Stomach (tissue), 4 donors: ENCODE measurements around the gene NTN3.

ENCODE experiments used
- EP300 ChIP-seq: sonication (generic); formaldehyde crosslinking; IDR thresholded peaks from one replicate; pipeline ENCODE4 v1.6.1; 2017; ENCODE audit warnings: antibody characterized with exemption
- POLR2A ChIP-seq, 4 donors: fragments of 450-650 bp; IDR thresholded peaks; one replicate each; pipeline ENCODE4 v1.6.1; 2016; ENCODE audit warnings: antibody characterized with exemption in 4 of 4, control low read depth in 2 of 4, mild to moderate bottlenecking in 1 of 4, moderate library complexity in 1 of 4
- POLR2AphosphoS5 ChIP-seq, 3 donors: sonication (generic); formaldehyde crosslinking; IDR thresholded peaks; one replicate each; pipeline ENCODE4 v1.6.1; 2016; ENCODE audit warnings: antibody characterized with exemption in 3 of 3
- TF ChIP-seq, protein P1 (sequence below), 7 experiments: fragments of 450-650 bp in 4 of 7; fragments of 200-600 bp in 3 of 7; sonication (generic) in 3 of 7; IDR thresholded peaks; one replicate each; pipeline ENCODE4 v1.5.1; 2016 to 2019; ENCODE audit warnings: antibody characterized with exemption in 7 of 7, control low read depth in 2 of 7, mild to moderate bottlenecking in 1 of 7

DNA sequence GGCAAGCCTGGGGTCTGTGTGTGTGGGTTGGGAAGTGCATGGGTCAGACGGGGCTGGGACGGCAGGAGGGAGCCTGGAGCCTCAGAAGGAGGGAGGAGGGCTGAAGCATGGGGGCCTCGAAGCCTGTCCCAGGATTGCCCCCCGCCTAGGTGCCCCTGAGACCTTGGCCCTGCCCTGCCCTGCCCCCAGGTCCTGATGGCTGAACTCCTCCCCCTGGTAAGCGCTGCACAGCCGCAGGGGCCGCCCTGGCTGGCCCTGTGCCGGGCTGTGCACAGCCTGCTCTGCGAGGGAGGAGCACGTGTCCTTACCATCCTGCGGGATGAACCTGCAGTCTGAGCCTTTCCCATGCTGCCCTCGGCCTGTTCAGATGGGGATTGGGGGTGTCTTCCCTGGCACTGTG is 6.8 kb upstream of the NTN3 start:
- TF ChIP-seq POLR2AphosphoS5 (IDR thresholded peaks at IDR 0.05), result no peak
- TF ChIP-seq, protein P1, sequence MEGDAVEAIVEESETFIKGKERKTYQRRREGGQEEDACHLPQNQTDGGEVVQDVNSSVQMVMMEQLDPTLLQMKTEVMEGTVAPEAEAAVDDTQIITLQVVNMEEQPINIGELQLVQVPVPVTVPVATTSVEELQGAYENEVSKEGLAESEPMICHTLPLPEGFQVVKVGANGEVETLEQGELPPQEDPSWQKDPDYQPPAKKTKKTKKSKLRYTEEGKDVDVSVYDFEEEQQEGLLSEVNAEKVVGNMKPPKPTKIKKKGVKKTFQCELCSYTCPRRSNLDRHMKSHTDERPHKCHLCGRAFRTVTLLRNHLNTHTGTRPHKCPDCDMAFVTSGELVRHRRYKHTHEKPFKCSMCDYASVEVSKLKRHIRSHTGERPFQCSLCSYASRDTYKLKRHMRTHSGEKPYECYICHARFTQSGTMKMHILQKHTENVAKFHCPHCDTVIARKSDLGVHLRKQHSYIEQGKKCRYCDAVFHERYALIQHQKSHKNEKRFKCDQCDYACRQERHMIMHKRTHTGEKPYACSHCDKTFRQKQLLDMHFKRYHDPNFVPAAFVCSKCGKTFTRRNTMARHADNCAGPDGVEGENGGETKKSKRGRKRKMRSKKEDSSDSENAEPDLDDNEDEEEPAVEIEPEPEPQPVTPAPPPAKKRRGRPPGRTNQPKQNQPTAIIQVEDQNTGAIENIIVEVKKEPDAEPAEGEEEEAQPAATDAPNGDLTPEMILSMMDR (IDR thresholded peaks at IDR 0.05), result no peak
- no peak for TF ChIP-seq POLR2A (IDR thresholded peaks at IDR 0.05)
- TF ChIP-seq EP300, result no peak
